Activated CD8-positive, alpha-beta T cell treated with anti-CD3 and anti-CD28 coated beads, Interleukin-2, amount 10 ng/mL, durations not matched to agents 7 days and 5 days (primary cell): ENCODE results near the gene TAOK3. TPM values are rescaled to one million over a fixed set of nuclear protein-coding genes. Genes with fewer than 3 reads are reported as not detected.

Experiments
- ATAC-seq: fragments of 150-1000 bp; cut with Tn5 transposase; one replicate; pipeline ENCODE4 v1.10.0; 2021; ENCODE audit warnings: moderate library complexity
- CTCF ChIA-PET: fragments of 350-600 bp; sonication (Branson Sonifier 250); formaldehyde crosslinking; loops from one replicate; lab custom pipeline; 2021; ENCODE audit warnings: antibody characterized with exemption; lab: Charles Lee
- POLR2A ChIA-PET: fragments of 350-600 bp; sonication (Branson Sonifier 250); formaldehyde crosslinking; loops from one replicate; lab custom pipeline; 2021; ENCODE audit warnings: antibody characterized with exemption; lab: Charles Lee
- DNase-seq: peaks from one replicate; pipeline ENCODE4 v3.0.0-alpha.2; 2020
- H3K27ac Mint-ChIP-seq: one replicate; pipeline ENCODE4 v1.8.0; 2021; ENCODE audit warnings: mild to moderate bottlenecking, mixed read lengths
- H3K27me3 Mint-ChIP-seq: one replicate; pipeline ENCODE4 v1.8.0; 2021; ENCODE audit warnings: low read depth, mixed read lengths
- H3K36me3 Mint-ChIP-seq: one replicate; pipeline ENCODE4 v1.8.0; 2021; ENCODE audit warnings: low read depth, mixed read lengths
- H3K4me1 Mint-ChIP-seq: one replicate; pipeline ENCODE4 v1.8.0; 2021; ENCODE audit warnings: low read depth, mixed read lengths
- H3K4me3 Mint-ChIP-seq: one replicate; pipeline ENCODE4 v1.8.0; 2021; ENCODE audit warnings: mild to moderate bottlenecking, mixed read lengths
- H3K9me3 Mint-ChIP-seq: one replicate; pipeline ENCODE4 v1.8.0; 2022; ENCODE audit warnings: mixed read lengths; ENCODE audit not compliant: insufficient read depth
- total RNA-seq, 2 experiments: library from RNA; stranded (reverse); gene quantifications; one replicate each; pipeline ENCODE4 v1.2.3, GENCODE V29; 2021

The TAOK3 gene
- total RNA-seq, 2 experiments from 2014 or later = 57.1 to 61.4 TPM

DNA sequence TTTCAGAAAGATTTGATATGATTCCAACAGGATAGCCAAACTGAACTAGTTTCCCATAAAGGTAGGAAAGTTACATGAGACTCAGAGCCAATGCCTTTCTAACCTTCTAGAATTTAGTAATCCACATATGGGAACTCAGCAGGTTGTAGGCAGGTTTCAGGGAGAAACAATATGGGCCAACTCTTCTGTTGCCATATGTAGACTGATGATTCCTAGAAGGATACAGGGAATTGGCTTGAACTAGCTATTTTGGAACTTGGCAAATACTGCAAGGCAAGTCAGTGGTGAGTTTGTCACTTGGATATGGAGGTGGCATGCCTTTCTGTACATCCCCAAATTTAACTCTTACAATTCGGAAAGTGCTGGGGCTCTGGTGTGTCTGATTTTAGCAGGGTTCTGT lies 19.1 kb upstream of the TAOK3 start:
- ATAC-seq (no peak), DNase-seq (no peak)
- no peaks in the 10 kb centered on the region for H3K9me3 Mint-ChIP-seq
- H3K27ac Mint-ChIP-seq = no peak overlapping the region
- POLR2A ChIA-PET = no interaction called here
- H3K27me3 Mint-ChIP-seq = no peaks in the 10 kb centered on the region
- CTCF ChIA-PET = interaction anchor here (1.0 to 3.8 kb wide), 2 partner anchors 13 to 15 kb away, joined by 4 to 26 read pairs; partner anchors contain the start of gene SUDS3
- no peaks in the 10 kb centered on the region for H3K4me1 Mint-ChIP-seq
- peaks cover 36% of the 10 kb centered on the region for H3K36me3 Mint-ChIP-seq
- H3K4me3 Mint-ChIP-seq = no peak overlapping the region

DNA sequence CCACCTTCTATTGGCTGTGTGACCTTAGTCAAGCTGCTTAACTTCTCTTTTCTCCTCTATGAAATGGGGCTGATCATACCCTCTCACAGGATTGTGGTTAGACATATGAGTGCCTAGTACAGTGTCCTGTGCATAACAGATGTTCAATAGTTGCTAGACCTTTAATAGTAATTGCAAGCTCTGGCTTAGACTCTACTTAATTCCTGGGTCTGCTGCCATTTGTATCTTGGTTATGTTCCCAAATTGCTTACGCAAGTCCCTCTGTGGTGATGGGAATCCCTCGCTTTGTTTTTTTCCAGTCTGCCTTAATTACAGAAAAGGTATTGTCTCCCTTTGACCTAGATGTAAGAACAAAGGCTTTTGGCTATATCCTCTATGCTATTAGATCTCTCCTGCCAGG lies 18.7 kb upstream of the TAOK3 start:
- H3K27ac Mint-ChIP-seq = no peak overlapping the region
- POLR2A ChIA-PET = no interaction called here
- no peaks in the 10 kb centered on the region for H3K4me1 Mint-ChIP-seq

DNA sequence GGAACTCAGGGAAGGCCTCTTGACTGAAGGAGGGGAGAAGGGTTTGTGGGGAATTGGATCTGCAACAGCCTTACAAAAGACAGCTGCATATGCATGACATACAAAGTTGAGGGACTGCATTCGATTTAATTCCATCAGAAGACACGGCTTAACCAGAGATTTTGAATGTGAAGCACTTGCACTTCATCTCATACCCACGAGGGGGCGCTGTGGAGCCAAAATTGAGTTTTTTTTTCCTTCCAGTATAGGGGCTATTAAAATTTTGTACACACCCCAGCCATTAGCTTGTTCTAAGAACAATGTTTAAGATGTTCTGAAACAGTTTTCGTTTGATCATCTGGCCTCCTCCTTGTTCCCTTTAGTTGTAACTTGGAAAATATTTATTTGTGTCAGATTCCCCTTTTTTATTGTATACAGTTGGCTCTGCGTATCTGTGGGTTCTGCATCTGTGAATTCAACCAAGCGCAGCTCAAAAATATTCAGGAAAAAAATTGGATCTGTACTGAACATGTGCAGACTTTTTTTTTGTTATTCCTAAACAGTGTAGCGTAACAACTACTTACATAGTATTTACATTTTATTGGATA lies 5.3 kb upstream of the TAOK3 start:
- Mint-ChIP-seq H3K27ac (peak overlapping the region; percentile 73), H3K9me3 (no peaks in the 10 kb centered on the region), H3K4me1 (peaks cover 38% of the 10 kb centered on the region), H3K36me3 (peaks cover 12% of the 10 kb centered on the region), H3K27me3 (no peaks in the 10 kb centered on the region), H3K4me3 (peak overlapping the region; percentile 97)
- CTCF ChIA-PET = interaction anchor here (0.8 to 4.9 kb wide), 29 partner anchors 13 to 659 kb away, joined by 3 to 146 read pairs (median 4); partner anchors contain the start of genes PEBP1, RFC5 and WSB2
- no peak for ATAC-seq
- POLR2A ChIA-PET = interaction anchor here (0.9 to 1.0 kb wide), 2 partner anchors 19 to 195 kb away, joined by 3 read pairs; no protein-coding TSS in a partner anchor
- peak; percentile 85 for DNase-seq

More for the DNA sequence above, 18.7 kb upstream of the TAOK3 start:
- Mint-ChIP-seq H3K36me3 (peaks cover 33% of the 10 kb centered on the region), H3K9me3 (no peaks in the 10 kb centered on the region), H3K4me3 (no peak overlapping the region), H3K27me3 (no peaks in the 10 kb centered on the region)
- ATAC-seq = no peak
- CTCF ChIA-PET = interaction anchor here (1.6 to 3.8 kb wide), 2 partner anchors 14 to 15 kb away, joined by 4 to 26 read pairs; partner anchors contain the start of gene SUDS3
- no peak for DNase-seq

DNA sequence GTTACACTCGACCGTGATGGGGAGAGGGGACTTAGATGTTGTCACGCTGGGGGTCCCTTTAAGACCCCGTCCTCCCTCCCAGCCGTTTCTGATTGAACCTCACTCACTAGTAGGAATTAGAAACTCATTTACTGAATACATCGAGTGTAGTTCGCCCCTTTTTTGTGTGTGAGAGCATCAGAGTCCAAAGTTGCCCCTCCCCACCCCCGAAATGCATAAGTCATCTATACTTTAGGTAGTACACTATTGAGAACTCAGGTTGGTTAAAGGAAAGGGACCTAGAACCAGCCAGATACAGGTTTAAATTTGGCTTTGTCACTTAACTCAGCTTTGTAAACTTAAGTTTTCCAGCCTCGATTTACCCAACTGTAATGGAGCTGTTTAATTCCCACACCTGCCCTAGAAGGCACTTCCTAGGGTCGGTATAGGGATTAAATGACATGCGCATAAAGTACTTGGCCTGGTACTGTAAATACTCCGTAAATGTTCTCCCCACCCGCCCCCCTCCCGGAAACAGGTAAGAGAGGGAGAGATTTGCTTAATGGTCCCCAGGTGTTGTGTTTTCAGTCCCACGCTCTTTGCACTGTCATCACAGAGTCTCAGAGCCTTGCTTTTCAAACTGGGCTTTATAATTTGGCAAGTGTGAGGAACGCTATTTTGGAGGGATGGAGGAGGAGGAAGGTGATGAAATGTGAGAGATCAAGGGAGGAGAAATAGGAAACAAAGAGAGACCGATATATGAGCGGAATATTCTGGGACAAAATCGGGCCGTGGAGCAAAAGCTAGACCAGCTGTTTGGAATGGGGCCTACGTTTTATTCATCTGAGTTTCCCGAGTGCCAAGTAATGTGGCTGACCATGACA lies 4.5 kb upstream of the TAOK3 start:
- Mint-ChIP-seq H3K4me1 (peaks cover 38% of the 10 kb centered on the region), H3K27me3 (no peaks in the 10 kb centered on the region), H3K27ac (peak overlapping the region; percentile 73), H3K36me3 (peaks cover 12% of the 10 kb centered on the region), H3K9me3 (no peaks in the 10 kb centered on the region), H3K4me3 (peak overlapping the region; percentile 97)
- no peak for ATAC-seq
- POLR2A ChIA-PET = interaction anchor here (0.9 to 2.1 kb wide), 5 partner anchors 18 to 316 kb away, joined by 3 to 29 read pairs (median 6); partner anchors contain the start of genes PEBP1 and WSB2
- CTCF ChIA-PET = interaction anchor here (0.7 to 4.9 kb wide), 43 partner anchors 13 to 660 kb away, joined by 3 to 146 read pairs (median 5); partner anchors contain the start of genes PEBP1, RFC5 and WSB2
- DNase-seq = peak; percentile 34

DNA sequence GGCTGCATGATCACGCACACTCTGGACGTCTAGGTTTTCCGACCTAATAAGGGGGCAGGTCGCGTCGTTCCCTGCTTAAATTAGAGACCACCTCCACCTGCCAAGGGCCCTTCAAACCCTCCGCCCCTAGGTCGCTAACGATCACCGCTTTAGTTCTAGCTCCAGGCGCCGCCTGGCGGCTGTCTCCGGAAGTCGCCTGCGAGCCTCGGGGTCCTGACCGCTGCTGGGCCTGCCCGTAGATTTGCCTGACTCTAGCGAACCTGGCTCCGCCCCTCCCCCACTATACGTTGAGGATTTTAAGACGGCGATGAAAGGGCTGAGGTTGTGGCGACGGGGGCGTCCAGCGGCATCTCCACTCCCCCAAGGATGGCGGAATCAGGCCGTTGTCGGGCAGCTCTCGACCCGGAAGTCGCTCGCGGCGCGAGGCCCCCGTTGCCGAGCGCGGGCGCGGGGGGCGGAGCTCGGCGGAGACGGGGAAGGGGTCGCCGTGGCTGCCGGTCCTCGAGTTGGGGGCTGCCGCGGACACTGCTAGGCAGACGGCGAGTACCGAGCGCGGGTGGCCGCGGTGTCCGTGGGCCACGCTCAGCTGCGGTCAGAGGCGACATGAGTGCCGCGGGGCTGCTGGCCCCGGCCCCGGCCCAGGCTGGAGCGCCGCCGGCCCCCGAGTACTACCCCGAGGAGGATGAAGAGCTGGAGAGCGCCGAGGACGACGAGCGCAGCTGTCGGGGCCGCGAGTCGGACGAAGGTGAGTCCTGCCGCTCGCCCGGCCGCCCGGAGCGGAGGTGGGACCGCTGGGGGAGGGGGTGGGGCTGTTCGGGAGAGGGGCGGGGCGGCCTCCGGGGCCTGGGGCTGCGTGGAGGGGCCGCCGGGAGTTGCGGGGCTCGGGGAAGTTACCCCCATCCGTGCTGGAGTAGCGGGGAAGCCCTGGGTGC lies 3.6 kb upstream of the TAOK3 start, which contains the start of gene SUDS3:
TSS of gene SUDS3 (plus strand) at position 467 of the 932 bp plus-strand sequence. CDS start at position 604, 137 bp downstream.
- Mint-ChIP-seq H3K4me3 (peak within 1 kb of the TSS; percentile 97), H3K4me1 (peaks cover 41% of the 10 kb centered on the region), H3K9me3 (no peaks in the 10 kb centered on the region), H3K27me3 (no peaks in the 10 kb centered on the region), H3K36me3 (peaks cover 6% of the 10 kb centered on the region), H3K27ac (peak within 1 kb of the TSS; percentile 100)
- DNase-seq = peak; percentile 94
- ATAC-seq = peak; percentile 31
- ChIA-PET CTCF (interaction anchor here (0.6 to 4.9 kb wide), 52 partner anchors 9 to 1291 kb away, joined by 3 to 146 read pairs (median 4); partner anchors contain the start of genes FBXO21, PEBP1, PRKAB1 and RFC5), POLR2A (interaction anchor here (0.6 to 2.1 kb wide), 5 partner anchors 18 to 315 kb away, joined by 3 to 29 read pairs (median 6); partner anchors contain the start of genes PEBP1 and WSB2)

DNA sequence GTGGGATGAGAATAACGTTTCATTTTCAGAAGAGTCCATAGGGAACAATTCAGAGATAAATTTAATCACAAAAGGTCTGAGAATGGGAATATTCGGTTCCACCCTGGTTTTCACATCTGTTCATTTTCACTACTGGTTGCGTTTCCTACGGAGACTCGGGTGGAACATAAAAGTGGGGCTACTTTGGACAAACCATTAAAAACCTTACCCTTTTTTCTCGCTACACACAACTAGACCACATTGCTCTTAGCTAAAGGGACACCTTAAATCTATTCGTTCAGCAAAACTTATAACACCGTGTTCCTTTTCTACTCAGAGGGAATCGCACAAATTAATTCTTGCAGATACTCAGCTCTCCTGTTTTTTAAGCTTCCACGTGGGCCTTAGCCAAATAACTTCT lies 2.6 kb upstream of the TAOK3 start:
- peaks cover 3% of the 10 kb centered on the region for H3K27me3 Mint-ChIP-seq
- ChIA-PET POLR2A (interaction anchor here (1.0 to 2.1 kb wide), 4 partner anchors 17 to 314 kb away, joined by 3 to 29 read pairs (median 7); partner anchors contain the start of genes PEBP1 and WSB2), CTCF (interaction anchor here (0.6 to 4.9 kb wide), 42 partner anchors 8 to 1291 kb away, joined by 3 to 146 read pairs (median 4); partner anchors contain the start of genes FBXO21, PEBP1, RFC5 and WSB2)
- ATAC-seq = no peak
- peak overlapping the region; percentile 97 for H3K4me3 Mint-ChIP-seq
- peaks cover 3% of the 10 kb centered on the region for H3K36me3 Mint-ChIP-seq
- H3K9me3 Mint-ChIP-seq = no peaks in the 10 kb centered on the region
- no peak overlapping the region for H3K27ac Mint-ChIP-seq
- DNase-seq = no peak
- peaks cover 50% of the 10 kb centered on the region for H3K4me1 Mint-ChIP-seq

DNA sequence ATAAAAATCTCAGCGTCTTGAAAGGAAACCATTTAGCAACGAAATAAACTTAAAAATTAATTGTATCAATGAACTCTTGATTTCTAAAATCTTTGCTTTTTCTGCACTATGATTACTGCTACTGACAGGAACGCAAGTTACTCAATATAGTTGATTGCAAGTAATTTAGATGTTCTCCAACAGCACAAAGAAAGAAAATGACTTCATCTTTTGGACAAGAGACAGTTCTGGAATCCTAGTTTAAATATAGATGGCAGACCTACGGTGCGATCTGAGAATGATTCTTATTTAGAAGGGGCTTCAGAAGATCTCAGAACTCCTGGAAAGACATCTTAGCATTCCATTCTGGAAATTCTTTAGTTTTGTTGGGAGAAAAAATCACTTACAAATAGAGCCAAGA lies 2.2 kb upstream of the TAOK3 start:
- Mint-ChIP-seq H3K27ac (no peak overlapping the region), H3K4me1 (peaks cover 51% of the 10 kb centered on the region), H3K4me3 (no peak overlapping the region), H3K9me3 (no peaks in the 10 kb centered on the region), H3K27me3 (peaks cover 3% of the 10 kb centered on the region), H3K36me3 (peaks cover under 1% of the 10 kb centered on the region)
- ChIA-PET POLR2A (interaction anchor here (2.1 kb wide), 1 partner anchor 17 kb away, joined by 29 read pairs; no protein-coding TSS in a partner anchor), CTCF (interaction anchor here (1.0 to 4.9 kb wide), 16 partner anchors 9 to 1289 kb away, joined by 3 to 146 read pairs (median 12); partner anchors contain the start of genes PEBP1 and RFC5)
- ATAC-seq = no peak
- DNase-seq = no peak

DNA sequence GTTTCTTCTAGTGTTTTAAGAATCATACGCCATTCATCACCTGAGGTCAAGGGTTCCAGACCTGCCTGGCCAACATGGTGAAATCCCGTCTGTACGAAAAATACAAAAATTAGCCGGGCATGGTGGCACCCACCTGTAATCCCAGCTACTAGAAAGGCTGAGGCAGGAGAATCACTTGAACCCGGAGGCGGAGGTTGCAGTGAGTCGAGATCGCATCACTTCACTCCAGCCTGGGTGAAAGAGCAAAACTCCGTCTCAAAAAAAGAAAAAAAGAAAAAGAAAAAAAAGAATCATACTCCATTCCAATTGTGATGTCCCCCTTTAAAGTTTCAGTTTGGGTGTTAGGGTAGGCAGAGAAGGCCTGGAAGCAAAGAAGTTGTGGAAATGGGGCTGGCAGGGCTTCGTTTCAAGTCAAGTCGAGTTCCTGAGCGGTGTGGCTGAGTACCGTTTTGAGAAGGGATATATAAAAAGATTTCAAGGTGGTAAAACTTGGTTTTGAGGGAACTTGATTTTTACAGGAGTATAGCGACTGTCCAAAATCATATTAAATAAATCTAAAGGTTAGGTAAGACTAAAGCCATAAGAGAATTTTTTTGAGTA lies 1.5 kb upstream of the TAOK3 start:
- no peak for DNase-seq
- POLR2A ChIA-PET = interaction anchor here (1.4 to 1.8 kb wide), 3 partner anchors 17 to 238 kb away, joined by 3 to 35 read pairs (median 4); partner anchors contain the start of gene PEBP1
- no peak for ATAC-seq

DNA sequence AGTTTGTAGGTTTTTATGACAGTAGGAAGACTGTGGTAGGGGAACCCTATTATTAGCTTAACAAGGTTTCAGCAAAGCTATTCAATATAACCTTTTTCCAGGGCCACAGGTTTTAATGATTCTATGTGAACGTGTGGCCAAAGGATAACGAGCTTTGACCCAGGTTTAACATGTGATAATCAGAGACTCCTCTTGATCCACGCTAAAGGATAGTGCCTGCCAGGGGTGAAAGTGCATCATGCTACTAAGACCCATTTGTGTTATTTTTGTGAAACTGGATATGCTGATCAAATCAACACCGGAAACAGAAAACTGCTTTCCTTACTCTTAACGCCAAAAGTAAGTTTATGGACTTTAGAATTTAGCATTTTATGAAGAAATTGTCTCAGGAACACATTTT lies 909 bp upstream of the TAOK3 start:
- POLR2A ChIA-PET = interaction anchor here (0.7 to 1.8 kb wide), 5 partner anchors 16 to 238 kb away, joined by 3 to 35 read pairs (median 3); partner anchors contain the start of gene PEBP1
- Mint-ChIP-seq H3K9me3 (no peaks in the 10 kb centered on the region), H3K27me3 (peaks cover 3% of the 10 kb centered on the region), H3K4me1 (peaks cover 51% of the 10 kb centered on the region), H3K27ac (peak overlapping the region; percentile 85), H3K36me3 (no peaks in the 10 kb centered on the region), H3K4me3 (peak overlapping the region; percentile 92)
- CTCF ChIA-PET = interaction anchor here (1.2 to 2.1 kb wide), 4 partner anchors 15 to 253 kb away, joined by 3 to 17 read pairs (median 12); no protein-coding TSS in a partner anchor
- DNase-seq = no peak
- ATAC-seq = no peak

More for the DNA sequence above, 1.5 kb upstream of the TAOK3 start:
- H3K36me3 Mint-ChIP-seq = no peaks in the 10 kb centered on the region
- no peak overlapping the region for H3K27ac Mint-ChIP-seq
- CTCF ChIA-PET = interaction anchor here (1.2 to 2.1 kb wide), 4 partner anchors 16 to 253 kb away, joined by 3 to 17 read pairs (median 12); no protein-coding TSS in a partner anchor
- peaks cover 3% of the 10 kb centered on the region for H3K27me3 Mint-ChIP-seq
- H3K9me3 Mint-ChIP-seq = no peaks in the 10 kb centered on the region
- peak overlapping the region; percentile 92 for H3K4me3 Mint-ChIP-seq
- peaks cover 51% of the 10 kb centered on the region for H3K4me1 Mint-ChIP-seq
